ENCODE data around the gene SACM1L.
"Not testable (repeated sequence)": the region's sequence is repeated elsewhere in the genome, so short reads cannot be mapped to it uniquely, and the experiment has no call there.

Gene SACM1L

GRCh38 chr3:45667569-45667934 lies 21.6 kb upstream of the SACM1L start:
- no peak for DNase-seq (ENCODE audit: low read depth)

- no peak for DNase-seq (ENCODE audit: low read depth)
Observed at GRCh38 chr3:45670436-45670835, 18.8 kb upstream of the SACM1L start.

GRCh38 chr3:45670991-45671390 lies 18.2 kb upstream of the SACM1L start:
- peak; percentile 74 for DNase-seq (ENCODE audit: low read depth)

GRCh38 chr3:45673273-45673672 lies 15.9 kb upstream of the SACM1L start:
- DNase-seq (ENCODE audit: low read depth) = no peak

- peak; percentile 51 for DNase-seq (ENCODE audit: low read depth)
Observed at GRCh38 chr3:45676325-45677032, 12.7 kb upstream of the SACM1L start.

GRCh38 chr3:45677033-45677446 lies 12.2 kb upstream of the SACM1L start:
- DNase-seq (ENCODE audit: low read depth) = peak; percentile 87

- DNase-seq (ENCODE audit: low read depth) = no peak
Observed at GRCh38 chr3:45677841-45678240, 11.4 kb upstream of the SACM1L start.

GRCh38 chr3:45679805-45680204 lies 9.4 kb upstream of the SACM1L start:
- DNase-seq (ENCODE audit: low read depth) = no peak

GRCh38 chr3:45681221-45681620 lies 8.0 kb upstream of the SACM1L start:
- no peak for DNase-seq (ENCODE audit: low read depth)

- DNase-seq (ENCODE audit: low read depth) = no peak
Observed at GRCh38 chr3:45681846-45682245, 7.3 kb upstream of the SACM1L start.

GRCh38 chr3:45682311-45682710 lies 6.9 kb upstream of the SACM1L start:
- DNase-seq (ENCODE audit: low read depth) = no peak

GRCh38 chr3:45682786-45683185 lies 6.4 kb upstream of the SACM1L start:
- DNase-seq (ENCODE audit: low read depth) = no peak

GRCh38 chr3:45683417-45684326 lies 5.5 kb upstream of the SACM1L start:
- DNase-seq (ENCODE audit: low read depth) = no peak

- DNase-seq (ENCODE audit: low read depth) = no peak
Observed at GRCh38 chr3:45684327-45684892, 4.8 kb upstream of the SACM1L start.

- DNase-seq (ENCODE audit: low read depth) = not testable (repeated sequence)
Observed at GRCh38 chr3:45685722-45686121, 3.5 kb upstream of the SACM1L start.

- DNase-seq (ENCODE audit: low read depth) = no peak
Observed at GRCh38 chr3:45686850-45687249, 2.3 kb upstream of the SACM1L start.

GRCh38 chr3:45687828-45688193 lies 1.4 kb upstream of the SACM1L start:
- no peak for DNase-seq (ENCODE audit: low read depth)

- peak; percentile 44 for DNase-seq (ENCODE audit: low read depth)
Observed at GRCh38 chr3:45688194-45688881, 858 bp upstream of the SACM1L start.

GRCh38 chr3:45689787-45690145 lies 570 bp downstream of the SACM1L start:
- no peak for DNase-seq (ENCODE audit: low read depth)

GRCh38 chr3:45690336-45691035 lies 1.3 kb downstream of the SACM1L start:
- peak; percentile 30 for DNase-seq (ENCODE audit: low read depth)

GRCh38 chr3:45691842-45692241 lies 2.6 kb downstream of the SACM1L start:
- no peak for DNase-seq (ENCODE audit: low read depth)

GRCh38 chr3:45692866-45693265 lies 3.7 kb downstream of the SACM1L start:
- no peak for DNase-seq (ENCODE audit: low read depth)
